Karpas-422 (cell line): ENCODE measurements around the gene TRAPPC3L. TPM values are rescaled to one million over a fixed set of nuclear protein-coding genes. Genes with fewer than 3 reads are reported as not detected.
"Not testable (repeated sequence)": the region's sequence is repeated elsewhere in the genome, so short reads cannot be mapped to it uniquely, and the experiment has no call there.

Source experiments
- DNase-seq: peaks from one replicate; pipeline ENCODE4 v3.0.0-alpha.2; 2015
- H2AFZ ChIP-seq: fragments of 200-600 bp; sonication (generic); 2 replicates; pipeline ENCODE4 v1.6.1; 2014; ENCODE audit warnings: antibody characterized with exemption, low read length, mixed read lengths
- H3K27ac ChIP-seq: fragments of 200-600 bp; sonication (generic); 2 replicates; pipeline ENCODE4 v1.5.1; 2014; ENCODE audit warnings: mild to moderate bottlenecking, low read length, moderate library complexity
- H3K27me3 ChIP-seq: fragments of 200-600 bp; sonication (generic); 2 replicates; pipeline ENCODE4 v1.6.1; 2014; ENCODE audit warnings: low read length, mixed read lengths
- H3K36me3 ChIP-seq: fragments of 200-600 bp; sonication (generic); 2 replicates; pipeline ENCODE4 v1.6.1; 2014; ENCODE audit warnings: low read length, mixed read lengths; ENCODE audit not compliant: insufficient read depth
- H3K4me1 ChIP-seq: fragments of 200-600 bp; sonication (generic); 2 replicates; pipeline ENCODE4 v1.6.1; 2014; ENCODE audit warnings: mild to moderate bottlenecking, low read length, mixed read lengths
- H3K4me2 ChIP-seq: fragments of 200-600 bp; sonication (generic); 2 replicates; pipeline ENCODE4 v1.6.1; 2014; ENCODE audit warnings: low read length, low read depth, mild to moderate bottlenecking; ENCODE audit not compliant: poor library complexity, severe bottlenecking
- H3K4me3 ChIP-seq: fragments of 200-600 bp; sonication (generic); 2 replicates; pipeline ENCODE4 v1.5.1; 2014; ENCODE audit warnings: mild to moderate bottlenecking, antibody characterized with exemption, low read length, mixed read lengths
- H3K79me2 ChIP-seq: fragments of 200-600 bp; sonication (generic); 2 replicates; pipeline ENCODE4 v1.6.1; 2014; ENCODE audit warnings: mild to moderate bottlenecking, low read length, mixed read lengths
- H3K9ac ChIP-seq: fragments of 200-600 bp; sonication (generic); 2 replicates; pipeline ENCODE4 v1.6.0; 2014; ENCODE audit warnings: low read length
- H3K9me2 ChIP-seq: fragments of 200-600 bp; sonication (generic), shearing (Covaris generic); replicated peaks from 2 replicates; pipeline ENCODE4 v1.6.0; 2014; ENCODE audit warnings: mild to moderate bottlenecking, low read length, moderate library complexity; ENCODE audit not compliant: insufficient read depth
- H3K9me3 ChIP-seq: fragments of 300-700, 200-600 bp; sonication (generic); 2 replicates; pipeline ENCODE4 v1.6.1; 2014; ENCODE audit warnings: low read length, mixed read lengths
- H4K20me1 ChIP-seq: fragments of 200-600 bp; sonication (generic); 2 replicates; pipeline ENCODE4 v1.6.1; 2014; ENCODE audit warnings: mild to moderate bottlenecking, antibody characterized with exemption, low read length, low read depth; ENCODE audit not compliant: insufficient read depth
- total RNA-seq: library from RNA; depleted of rRNA; stranded (reverse); fragments of >200 nt; shearing (Covaris generic); gene quantifications from 2 replicates; pipeline ENCODE4 v1.2.3, GENCODE V29; 2014; ENCODE audit warnings: low replicate concordance

TRAPPC3L gene
- total RNA-seq, 1 experiment from 2014 or later, result not detected

- Histone ChIP-seq H3K36me3 (no peaks in the 10 kb centered on the region), H3K79me2 (no peaks in the 10 kb centered on the region), H4K20me1 (no peaks in the 10 kb centered on the region), H3K4me1 (no peaks in the 10 kb centered on the region), H3K9me2 (no peaks in the 10 kb centered on the region), H3K4me2 (no peak overlapping the region), H3K27me3 (no peaks in the 10 kb centered on the region), H2AFZ (no peak overlapping the region), H3K4me3 (no peak overlapping the region), H3K27ac (no peak overlapping the region), H3K9me3 (no peaks in the 10 kb centered on the region), H3K9ac (no peak overlapping the region)
- DNase-seq, result no peak
These were observed 44.5 kb downstream of the TRAPPC3L start for GRCh38 chr6:116500969-116501433.

GRCh38 chr6:116497113-116497676 lies 48.3 kb downstream of the TRAPPC3L start:
- H3K9me3 ChIP-seq, result no peaks in the 10 kb centered on the region
- no peak for DNase-seq
- no peak overlapping the region for H3K27ac ChIP-seq
- no peaks in the 10 kb centered on the region for H3K79me2 ChIP-seq
- no peaks in the 10 kb centered on the region for H3K27me3 ChIP-seq
- H3K4me2 ChIP-seq, result no peak overlapping the region
- no peak overlapping the region for H2AFZ ChIP-seq
- no peak overlapping the region for H3K9ac ChIP-seq
- H3K4me1 ChIP-seq, result no peaks in the 10 kb centered on the region
- H3K36me3 ChIP-seq, result no peaks in the 10 kb centered on the region
- H4K20me1 ChIP-seq, result no peaks in the 10 kb centered on the region
- H3K9me2 ChIP-seq, result no peaks in the 10 kb centered on the region
- H3K4me3 ChIP-seq, result no peak overlapping the region

DNA sequence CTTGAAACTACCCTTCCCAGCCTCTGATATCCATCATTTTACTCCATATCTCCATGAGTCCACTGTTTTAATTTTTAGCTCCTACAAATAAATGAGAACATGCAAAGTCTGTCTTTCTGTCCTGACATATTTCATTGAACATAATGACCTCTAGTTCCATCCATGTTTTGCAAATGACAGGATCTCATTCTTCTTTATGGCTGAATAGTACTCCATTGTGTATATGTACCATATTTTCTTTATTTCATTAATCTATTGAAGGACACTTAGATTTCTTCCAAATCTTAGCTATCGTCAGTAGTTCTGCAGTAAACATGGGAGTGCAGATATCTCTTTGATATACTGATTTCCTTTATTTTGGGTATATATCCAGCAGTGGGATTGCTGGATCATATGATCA lies 50.3 kb downstream of the TRAPPC3L start:
- H3K4me3 ChIP-seq, H3K36me3 ChIP-seq, H3K4me1 ChIP-seq, H3K9ac ChIP-seq, H3K9me3 ChIP-seq, H2AFZ ChIP-seq, H4K20me1 ChIP-seq, H3K27ac ChIP-seq, H3K79me2 ChIP-seq, H3K4me2 ChIP-seq, DNase-seq, H3K27me3 ChIP-seq, H3K9me2 ChIP-seq: not testable (repeated sequence)

DNA sequence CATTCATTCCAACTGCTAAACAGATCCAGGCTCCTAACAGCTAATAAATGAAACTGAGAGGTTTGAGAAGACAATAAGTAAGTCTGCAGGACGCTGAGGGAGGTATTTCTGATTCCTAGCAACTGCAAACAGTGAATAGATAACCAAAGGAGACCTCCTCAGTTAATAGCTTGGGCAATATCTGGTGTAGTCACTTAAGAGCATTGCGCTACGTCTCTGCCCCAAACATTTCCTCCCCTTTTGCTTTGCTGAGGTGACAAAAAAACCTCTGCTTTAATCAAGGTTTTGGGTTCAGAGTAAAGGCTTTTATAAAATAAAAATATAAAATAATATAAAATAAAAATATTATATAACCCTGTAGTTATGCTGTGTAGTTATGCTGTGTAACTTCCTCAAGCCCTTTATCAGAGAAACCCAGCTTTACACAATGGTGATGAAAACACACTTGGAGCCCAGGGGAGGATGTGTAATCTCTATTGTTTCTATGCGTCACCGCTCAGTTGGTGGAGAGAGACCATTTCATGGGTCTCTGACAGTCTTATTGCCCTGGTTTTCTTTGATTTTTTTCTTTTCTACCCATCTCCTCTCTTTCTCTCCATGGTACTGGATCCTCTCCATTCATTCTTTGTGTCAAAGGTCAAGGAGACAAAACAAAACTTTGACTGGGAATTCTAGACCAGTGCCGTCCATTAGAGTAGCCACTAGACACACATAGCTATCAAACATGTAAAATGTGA lies 53.0 kb downstream of the TRAPPC3L start:
- no peak overlapping the region for H3K4me2 ChIP-seq
- no peaks in the 10 kb centered on the region for H3K27me3 ChIP-seq
- H3K79me2 ChIP-seq, result no peaks in the 10 kb centered on the region
- H3K4me3 ChIP-seq, result no peak overlapping the region
- no peak overlapping the region for H3K9ac ChIP-seq
- H3K36me3 ChIP-seq, result no peaks in the 10 kb centered on the region
- H3K27ac ChIP-seq, result no peak overlapping the region
- DNase-seq, result no peak
- no peak overlapping the region; the same call in 1 of the 2 replicates for H2AFZ ChIP-seq
- H4K20me1 ChIP-seq, result no peaks in the 10 kb centered on the region
- H3K9me2 ChIP-seq, result no peaks in the 10 kb centered on the region
- no peaks in the 10 kb centered on the region for H3K4me1 ChIP-seq
- H3K9me3 ChIP-seq, result no peaks in the 10 kb centered on the region

GRCh38 chr6:116491610-116492330 lies 53.7 kb downstream of the TRAPPC3L start:
- Histone ChIP-seq H2AFZ (no peak overlapping the region; the same call in 1 of the 2 replicates), H3K79me2 (no peaks in the 10 kb centered on the region), H3K4me1 (no peaks in the 10 kb centered on the region), H3K4me2 (no peak overlapping the region), H4K20me1 (no peaks in the 10 kb centered on the region), H3K36me3 (no peaks in the 10 kb centered on the region), H3K9me3 (no peaks in the 10 kb centered on the region), H3K4me3 (no peak overlapping the region), H3K27ac (no peak overlapping the region), H3K9me2 (no peaks in the 10 kb centered on the region), H3K9ac (no peak overlapping the region), H3K27me3 (no peaks in the 10 kb centered on the region)
- DNase-seq, result no peak

- Histone ChIP-seq H3K36me3 (no peaks in the 10 kb centered on the region), H3K27me3 (no peaks in the 10 kb centered on the region), H3K4me1 (no peaks in the 10 kb centered on the region), H3K9me2 (no peaks in the 10 kb centered on the region), H3K9ac (no peak overlapping the region), H3K9me3 (no peaks in the 10 kb centered on the region), H2AFZ (no peak overlapping the region), H3K4me3 (no peak overlapping the region), H3K79me2 (no peaks in the 10 kb centered on the region), H3K27ac (no peak overlapping the region), H4K20me1 (no peaks in the 10 kb centered on the region), H3K4me2 (no peak overlapping the region)
- DNase-seq, result no peak
These were observed 59.8 kb downstream of the TRAPPC3L start for GRCh38 chr6:116485559-116486184.

- Histone ChIP-seq H3K9ac (no peak overlapping the region), H3K9me2 (no peaks in the 10 kb centered on the region), H3K4me1 (no peaks in the 10 kb centered on the region), H3K4me3 (no peak overlapping the region), H3K36me3 (no peaks in the 10 kb centered on the region), H3K79me2 (no peaks in the 10 kb centered on the region), H3K4me2 (no peak overlapping the region), H3K27ac (no peak overlapping the region), H2AFZ (no peak overlapping the region), H3K27me3 (no peaks in the 10 kb centered on the region), H3K9me3 (no peaks in the 10 kb centered on the region), H4K20me1 (no peaks in the 10 kb centered on the region)
- DNase-seq, result no peak
These were observed 61.9 kb downstream of the TRAPPC3L start for GRCh38 chr6:116483616-116484015.

DNA sequence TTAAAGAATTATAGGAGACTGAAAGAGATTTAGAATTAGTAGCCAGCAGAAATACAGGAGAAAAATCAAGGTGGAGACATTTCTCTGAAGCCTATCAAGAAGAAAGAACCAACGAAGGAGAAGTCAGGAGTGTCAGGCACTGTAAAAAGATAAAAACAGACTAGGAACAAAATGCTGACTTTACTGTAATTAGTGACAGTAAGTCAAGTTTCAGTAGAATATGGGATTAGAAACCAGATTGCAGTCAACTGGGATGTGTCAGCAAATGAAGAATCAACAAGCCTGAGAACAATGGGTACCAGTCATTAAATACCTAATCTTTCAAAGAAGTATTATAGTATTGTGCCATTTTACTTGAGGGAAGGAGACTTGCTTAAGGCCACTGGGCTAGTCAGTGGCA lies 62.7 kb downstream of the TRAPPC3L start:
- H2AFZ ChIP-seq, result no peak overlapping the region

More for the DNA sequence above, 62.7 kb downstream of the TRAPPC3L start:
- no peak overlapping the region for H3K27ac ChIP-seq
- no peaks in the 10 kb centered on the region for H4K20me1 ChIP-seq
- DNase-seq, result no peak
- no peak overlapping the region for H3K4me3 ChIP-seq
- no peak overlapping the region for H3K4me2 ChIP-seq
- no peaks in the 10 kb centered on the region for H3K79me2 ChIP-seq
- no peaks in the 10 kb centered on the region for H3K27me3 ChIP-seq
- no peak overlapping the region for H3K9ac ChIP-seq
- no peaks in the 10 kb centered on the region for H3K9me2 ChIP-seq
- no peaks in the 10 kb centered on the region for H3K4me1 ChIP-seq
- no peaks in the 10 kb centered on the region for H3K9me3 ChIP-seq
- H3K36me3 ChIP-seq, result no peaks in the 10 kb centered on the region
